Effector CD4-positive, alpha-beta T cell (primary cell): ENCODE data around the gene PALLD.

Experiments used
- DNase-seq: peaks from one replicate; pipeline ENCODE4 v3.0.0-alpha.2; 2020

Gene PALLD

GRCh38 chr4:168881781-168882420 lies 385.0 kb downstream of the PALLD start:
- no peak for DNase-seq

- no peak for DNase-seq
Observed at GRCh38 chr4:168882650-168883233, 385.9 kb downstream of the PALLD start.

- no peak for DNase-seq
Observed at GRCh38 chr4:168883513-168883912, 386.7 kb downstream of the PALLD start.

GRCh38 chr4:168884251-168885124 lies 387.6 kb downstream of the PALLD start:
- DNase-seq = no peak

- DNase-seq = no peak
Observed at GRCh38 chr4:168885400-168885799, 388.5 kb downstream of the PALLD start.

GRCh38 chr4:168886351-168886750 lies 389.5 kb downstream of the PALLD start:
- DNase-seq = no peak

- DNase-seq = no peak
Observed at GRCh38 chr4:168887809-168888208, 391.0 kb downstream of the PALLD start.

GRCh38 chr4:168888715-168889215 lies 391.9 kb downstream of the PALLD start:
- DNase-seq = no peak

GRCh38 chr4:168891086-168891485 lies 394.2 kb downstream of the PALLD start:
- DNase-seq = no peak

GRCh38 chr4:168891688-168892087 lies 394.8 kb downstream of the PALLD start:
- no peak for DNase-seq

GRCh38 chr4:168892475-168892874 lies 395.6 kb downstream of the PALLD start:
- no peak for DNase-seq

- no peak for DNase-seq
Observed at GRCh38 chr4:168893205-168893604, 396.4 kb downstream of the PALLD start.

- no peak for DNase-seq
Observed at GRCh38 chr4:168893807-168894206, 397.0 kb downstream of the PALLD start.

- DNase-seq = no peak
Observed at GRCh38 chr4:168900080-168900479, 403.2 kb downstream of the PALLD start.

- DNase-seq = no peak
Observed at GRCh38 chr4:168907119-168907698, 410.4 kb downstream of the PALLD start.

- no peak for DNase-seq
Observed at GRCh38 chr4:168908093-168908492, 411.2 kb downstream of the PALLD start.

GRCh38 chr4:168908851-168909273 lies 412.0 kb downstream of the PALLD start:
- DNase-seq = no peak

GRCh38 chr4:168914095-168914494 lies 417.2 kb downstream of the PALLD start:
- DNase-seq = no peak

GRCh38 chr4:168917138-168917779 lies 420.4 kb downstream of the PALLD start:
- DNase-seq = no peak

- no peak for DNase-seq
Observed at GRCh38 chr4:168919706-168920324, 423.0 kb downstream of the PALLD start.

- no peak for DNase-seq
Observed at GRCh38 chr4:168920441-168921065, 423.7 kb downstream of the PALLD start.
